GM12878 (cell line): ENCODE results near the gene GJB1.

Experiments
- EP300 ChIP-seq, 2 experiments: fragments of 150-350 bp in 1 of 2; IDR thresholded peaks; 2 replicates each; pipeline ENCODE4 v1.6.1; 2011 to 2012; ENCODE audit warnings: low read depth in 2 of 2, low read length in 2 of 2, borderline replicate concordance in 1 of 2, improper control_type of control experiment in 1 of 2, inconsistent platforms in 1 of 2; ENCODE audit not compliant: control insufficient read depth in 1 of 2
- FOS ChIP-seq: IDR thresholded peaks from 3 replicates; pipeline ENCODE4 v1.6.1; 2011; ENCODE audit warnings: borderline replicate concordance; ENCODE audit not compliant: insufficient read length; ENCODE audit errors: extremely low read depth
- JUNB ChIP-seq: IDR thresholded peaks from 2 replicates; pipeline ENCODE4 v1.6.1; 2016; ENCODE audit warnings: antibody characterized with exemption, mild to moderate bottlenecking
- MEF2B ChIP-seq: fragments of 450-650 bp; IDR thresholded peaks from 2 replicates; pipeline ENCODE4 v1.6.1; 2018; ENCODE audit warnings: mild to moderate bottlenecking, moderate library complexity; ENCODE audit not compliant: partially characterized antibody, poor library complexity, severe bottlenecking
- MXI1 ChIP-seq: fragments of 150-350 bp; IDR thresholded peaks from 2 replicates; pipeline ENCODE4 v1.6.1; 2011; ENCODE audit warnings: low read depth, mild to moderate bottlenecking, inconsistent platforms, low read length, improper control_type of control experiment
- POLR2AphosphoS5 ChIP-seq: IDR thresholded peaks from 2 replicates; pipeline ENCODE4 v1.6.1; 2011; ENCODE audit warnings: mild to moderate bottlenecking, low read length, inconsistent platforms
- RFX5 ChIP-seq: IDR thresholded peaks from 2 replicates; pipeline ENCODE4 v1.6.1; 2011; ENCODE audit warnings: low read depth, low read length, improper control_type of control experiment

DNA sequence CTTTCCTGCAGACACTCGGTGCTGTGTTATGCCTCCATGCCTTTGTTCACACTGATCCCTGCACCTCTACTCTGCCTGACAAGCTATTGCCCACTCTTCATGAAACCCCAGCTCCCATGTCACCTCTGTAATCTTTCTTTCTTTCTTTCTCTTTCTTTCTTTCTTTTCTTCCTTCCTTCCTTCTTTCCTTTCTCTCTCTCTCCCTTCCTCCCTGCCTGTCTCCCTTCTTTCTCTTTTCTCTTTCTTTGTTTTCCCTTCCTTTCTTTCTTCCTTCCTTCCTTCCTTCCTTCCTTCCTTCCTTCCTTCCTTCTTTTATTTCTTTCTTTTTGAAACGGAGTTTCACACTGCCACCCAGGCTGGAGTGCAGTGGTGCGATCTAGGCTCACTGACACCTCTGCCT, 12.5 kb downstream of the GJB1 start:
- TF ChIP-seq MEF2B (no peak), POLR2AphosphoS5 (no peak), FOS (no peak), EP300 (IDR thresholded peaks at IDR 0.05; ENCODE audit: borderline replicate concordance in 1 of 2, control insufficient read depth in 1 of 2, low read depth in 2 of 2, low read length in 2 of 2) (no peak), MXI1 (no peak), JUNB (no peak), RFX5 (no peak)
